Vagina (tissue), 2 donors: ENCODE data around the gene SLC29A1. TPM values are rescaled to one million over a fixed set of nuclear protein-coding genes. Genes with fewer than 3 reads are reported as not detected.
"Not testable (repeated sequence)": the region's sequence is repeated elsewhere in the genome, so short reads cannot be mapped to it uniquely, and the experiment has no call there.

ENCODE experiments used
- DNase-seq, 2 donors: peaks; one replicate each; pipeline ENCODE4 v3.0.0-alpha.2; 2017; ENCODE audit errors: extremely low spot score in 2 of 2
- H3K27ac ChIP-seq: fragments of 200-600 bp; sonication (generic); one replicate; pipeline ENCODE4 v1.5.1; 2019
- H3K27me3 ChIP-seq: fragments of 200-600 bp; sonication (generic); one replicate; pipeline ENCODE4 v1.5.1; 2019
- H3K36me3 ChIP-seq, 2 donors: fragments of 200-600 bp; sonication (generic); one replicate each; pipeline ENCODE4 v1.5.1; 2017 to 2019
- H3K4me1 ChIP-seq: fragments of 200-600 bp; sonication (generic); one replicate; pipeline ENCODE4 v1.5.1; 2019
- H3K4me3 ChIP-seq, 2 donors: fragments of 200-600 bp; sonication (generic); 1 replicate in 1 of 2; 2 replicates in 1 of 2; pipeline ENCODE4 v1.5.1; 2016 to 2019
- H3K9me3 ChIP-seq: fragments of 200-600 bp; sonication (generic); one replicate; pipeline ENCODE4 v1.5.1; 2019
- CTCF ChIP-seq, 3 experiments: fragments of 450-650 bp in 2 of 3; fragments of 200-600 bp in 1 of 3; sonication (generic) in 1 of 3; IDR thresholded peaks; one replicate each; pipeline ENCODE4 v1.5.1; 2017 to 2019; ENCODE audit warnings: antibody characterized with exemption in 3 of 3, mild to moderate bottlenecking in 2 of 3, moderate library complexity in 2 of 3
- POLR2A ChIP-seq, 2 donors: fragments of 450-650 bp; IDR thresholded peaks; one replicate each; pipeline ENCODE4 v1.6.1; 2017; ENCODE audit warnings: antibody characterized with exemption in 2 of 2, mild to moderate bottlenecking in 2 of 2, moderate library complexity in 2 of 2
- POLR2AphosphoS5 ChIP-seq, 2 donors: sonication (generic); formaldehyde crosslinking; IDR thresholded peaks; one replicate each; pipeline ENCODE4 v1.9.0; 2017; ENCODE audit warnings: antibody characterized with exemption in 2 of 2, mild to moderate bottlenecking in 2 of 2, low read depth in 1 of 2; ENCODE audit not compliant: insufficient read depth in 1 of 2
- intact Hi-C: fragments of 100-400 bp; cut with DNase I; formaldehyde crosslinking; loops from one replicate; pipeline ENCODE4 v1.15.1; 2023
- total RNA-seq: library from RNA; depleted of rRNA; stranded (reverse); fragments of >200 nt; gene quantifications from one replicate; pipeline ENCODE4 v1.2.3, GENCODE V29; 2016

Gene SLC29A1
- total RNA-seq, 1 donor from 2014 or later, result 51.1 TPM

- Histone ChIP-seq H3K4me3 (no peak overlapping the region), H3K36me3 (no peaks in the 10 kb centered on the region), H3K27ac (peak overlapping the region; percentile 29), H3K4me1 (no peaks in the 10 kb centered on the region), H3K27me3 (no peaks in the 10 kb centered on the region), H3K9me3 (no peaks in the 10 kb centered on the region)
- intact Hi-C loops, result no loop called here
- no peak for DNase-seq
- TF ChIP-seq POLR2AphosphoS5 (IDR thresholded peaks at IDR 0.05; ENCODE audit: insufficient read depth in 1 of 2, low read depth in 1 of 2), result no peak
- TF ChIP-seq POLR2A (IDR thresholded peaks at IDR 0.05), result no peak
- TF ChIP-seq CTCF (IDR thresholded peaks at IDR 0.05), result no peak
Observed at GRCh38 chr6:44178424-44179071, 44.8 kb upstream of the SLC29A1 start.

- TF ChIP-seq POLR2AphosphoS5 (IDR thresholded peaks at IDR 0.05; ENCODE audit: insufficient read depth in 1 of 2, low read depth in 1 of 2) (no peak), CTCF (IDR thresholded peaks at IDR 0.05) (no peak)
- no peaks in the 10 kb centered on the region for H3K4me1 ChIP-seq
Observed at GRCh38 chr6:44179072-44179536, 44.3 kb upstream of the SLC29A1 start.

DNA sequence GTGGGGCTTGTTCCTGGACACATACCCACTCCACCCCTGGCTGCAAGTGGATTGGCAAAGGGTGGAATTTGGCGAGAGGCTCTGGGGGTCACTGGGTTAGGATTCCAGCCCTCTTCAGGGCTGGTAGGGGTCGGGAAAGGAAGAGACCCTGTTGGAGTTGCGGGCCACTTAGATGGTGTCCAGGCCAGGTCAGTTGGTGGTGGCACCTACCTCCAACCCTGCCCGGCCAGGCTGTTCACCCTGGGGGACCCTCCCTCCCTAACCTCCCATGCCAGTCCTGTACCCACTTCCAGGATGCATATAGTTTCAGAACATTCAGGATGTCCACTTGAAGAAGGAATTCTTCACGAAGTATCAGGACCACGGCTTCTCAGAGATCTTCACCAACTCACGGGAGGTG lies 43.7 kb upstream of the SLC29A1 start:
- no peak for DNase-seq
- H3K9me3 ChIP-seq, result no peaks in the 10 kb centered on the region
- no peaks in the 10 kb centered on the region for H3K27me3 ChIP-seq
- H3K4me1 ChIP-seq, result no peaks in the 10 kb centered on the region
- H3K36me3 ChIP-seq, result no peaks in the 10 kb centered on the region
- no peak overlapping the region for H3K27ac ChIP-seq
- intact Hi-C loops, result no loop called here
- TF ChIP-seq POLR2A (IDR thresholded peaks at IDR 0.05), result no peak
- no peak for TF ChIP-seq CTCF (IDR thresholded peaks at IDR 0.05)
- TF ChIP-seq POLR2AphosphoS5 (IDR thresholded peaks at IDR 0.05; ENCODE audit: insufficient read depth in 1 of 2, low read depth in 1 of 2), result no peak
- H3K4me3 ChIP-seq, result no peak overlapping the region

More at GRCh38 chr6:44179072-44179536, 44.3 kb upstream of the SLC29A1 start:
- intact Hi-C loops, result no loop called here
- no peaks in the 10 kb centered on the region for H3K9me3 ChIP-seq
- H3K27ac ChIP-seq, result no peak overlapping the region
- no peaks in the 10 kb centered on the region for H3K27me3 ChIP-seq
- DNase-seq, result no peak
- H3K36me3 ChIP-seq, result no peaks in the 10 kb centered on the region
- no peak overlapping the region for H3K4me3 ChIP-seq

DNA sequence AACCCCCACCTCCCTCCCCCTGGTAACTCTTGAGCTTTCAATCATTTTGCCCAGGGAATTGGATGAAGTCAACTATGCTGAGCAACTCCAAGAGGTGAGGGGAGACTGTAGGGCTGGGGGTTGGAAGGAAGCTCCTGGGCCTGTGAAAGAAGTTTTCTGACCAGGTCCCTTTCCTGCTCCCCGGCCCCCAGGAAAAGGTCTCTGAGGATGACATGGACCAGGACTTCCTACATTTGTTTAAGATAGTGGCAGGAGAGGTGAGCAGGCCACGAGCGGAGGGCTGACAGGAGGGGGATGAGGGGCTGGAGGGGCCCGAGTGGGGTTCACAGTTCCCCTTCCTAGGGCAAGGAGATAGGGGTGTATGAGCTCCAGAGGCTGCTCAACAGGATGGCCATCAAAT lies 43.0 kb upstream of the SLC29A1 start:
- no peaks in the 10 kb centered on the region for H3K27me3 ChIP-seq
- H3K9me3 ChIP-seq, result no peaks in the 10 kb centered on the region
- no peak for DNase-seq
- no peaks in the 10 kb centered on the region for H3K4me1 ChIP-seq
- TF ChIP-seq POLR2AphosphoS5 (IDR thresholded peaks at IDR 0.05; ENCODE audit: insufficient read depth in 1 of 2, low read depth in 1 of 2), result no peak
- TF ChIP-seq CTCF (IDR thresholded peaks at IDR 0.05), result no peak
- no peak for TF ChIP-seq POLR2A (IDR thresholded peaks at IDR 0.05)
- intact Hi-C loops, result no loop called here
- no peak overlapping the region for H3K27ac ChIP-seq
- no peak overlapping the region for H3K4me3 ChIP-seq
- H3K36me3 ChIP-seq, result no peaks in the 10 kb centered on the region

- no peaks in the 10 kb centered on the region for H3K9me3 ChIP-seq
- TF ChIP-seq POLR2A (IDR thresholded peaks at IDR 0.05) (no peak), CTCF (IDR thresholded peaks at IDR 0.05) (no peak), POLR2AphosphoS5 (IDR thresholded peaks at IDR 0.05; ENCODE audit: insufficient read depth in 1 of 2, low read depth in 1 of 2) (no peak)
- intact Hi-C loops, result no loop called here
- H3K36me3 ChIP-seq, result no peaks in the 10 kb centered on the region
- no peak overlapping the region for H3K27ac ChIP-seq
- no peak overlapping the region for H3K4me3 ChIP-seq
- H3K27me3 ChIP-seq, result no peaks in the 10 kb centered on the region
- no peak for DNase-seq
- no peaks in the 10 kb centered on the region for H3K4me1 ChIP-seq
Observed at GRCh38 chr6:44180886-44181285, 42.5 kb upstream of the SLC29A1 start.

- H3K27ac ChIP-seq, H3K4me1 ChIP-seq, H3K36me3 ChIP-seq, DNase-seq, intact Hi-C loops, H3K9me3 ChIP-seq, H3K27me3 ChIP-seq, H3K4me3 ChIP-seq: not testable (repeated sequence)
Observed at GRCh38 chr6:44181784-44182183, 41.6 kb upstream of the SLC29A1 start.
